GM10248 (cell line): ENCODE results near the gene RNFT2.

Experiments used
- CTCF ChIA-PET: fragments of 300-600 bp; sonication (Branson Sonifier 250); formaldehyde crosslinking; extraction: SDS; loops from one replicate; lab custom pipeline; 2021; ENCODE audit warnings: antibody characterized with exemption; lab: Yijun Ruan, JAX
- POLR2A ChIA-PET: fragments of 350-650 bp; sonication (Branson Sonifier 250); formaldehyde crosslinking; extraction: SDS; loops from one replicate; lab custom pipeline; 2020; ENCODE audit warnings: antibody characterized with exemption; lab: Yijun Ruan, JAX
- DNase-seq: peaks from one replicate; pipeline ENCODE4 v3.0.0; 2012; ENCODE audit errors: extremely low spot score
- TF ChIP-seq, protein P1 (sequence below): IDR thresholded peaks from 2 replicates; pipeline ENCODE4 v1.5.1; 2012; ENCODE audit warnings: mild to moderate bottlenecking, low read depth; ENCODE audit errors: extremely low read depth, missing control alignments, control extremely low read depth

The RNFT2 gene

DNA sequence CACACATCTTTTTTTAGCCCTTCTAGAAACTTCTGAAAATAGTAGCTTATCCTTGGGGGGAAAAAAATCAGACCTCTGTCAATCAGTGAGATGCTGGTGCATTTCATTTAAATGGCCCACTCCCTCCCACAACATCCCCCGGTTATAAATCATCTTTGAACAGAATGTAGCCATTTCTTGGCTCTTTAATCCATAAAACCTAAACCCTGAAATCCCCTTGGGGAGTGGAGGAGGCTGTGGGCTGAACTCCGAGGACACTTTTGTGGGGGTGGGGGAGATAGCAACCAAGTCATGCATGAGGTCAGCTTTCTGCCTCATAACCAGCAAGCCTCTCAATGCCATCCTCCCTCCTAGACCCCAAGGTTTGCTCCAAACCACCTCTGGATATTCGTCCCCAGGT lies 122.1 kb downstream of the RNFT2 start:
- ChIA-PET POLR2A (no interaction called here), CTCF (no interaction called here)
- DNase-seq: no peak
- TF ChIP-seq, protein P1, sequence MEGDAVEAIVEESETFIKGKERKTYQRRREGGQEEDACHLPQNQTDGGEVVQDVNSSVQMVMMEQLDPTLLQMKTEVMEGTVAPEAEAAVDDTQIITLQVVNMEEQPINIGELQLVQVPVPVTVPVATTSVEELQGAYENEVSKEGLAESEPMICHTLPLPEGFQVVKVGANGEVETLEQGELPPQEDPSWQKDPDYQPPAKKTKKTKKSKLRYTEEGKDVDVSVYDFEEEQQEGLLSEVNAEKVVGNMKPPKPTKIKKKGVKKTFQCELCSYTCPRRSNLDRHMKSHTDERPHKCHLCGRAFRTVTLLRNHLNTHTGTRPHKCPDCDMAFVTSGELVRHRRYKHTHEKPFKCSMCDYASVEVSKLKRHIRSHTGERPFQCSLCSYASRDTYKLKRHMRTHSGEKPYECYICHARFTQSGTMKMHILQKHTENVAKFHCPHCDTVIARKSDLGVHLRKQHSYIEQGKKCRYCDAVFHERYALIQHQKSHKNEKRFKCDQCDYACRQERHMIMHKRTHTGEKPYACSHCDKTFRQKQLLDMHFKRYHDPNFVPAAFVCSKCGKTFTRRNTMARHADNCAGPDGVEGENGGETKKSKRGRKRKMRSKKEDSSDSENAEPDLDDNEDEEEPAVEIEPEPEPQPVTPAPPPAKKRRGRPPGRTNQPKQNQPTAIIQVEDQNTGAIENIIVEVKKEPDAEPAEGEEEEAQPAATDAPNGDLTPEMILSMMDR: no peak

DNA sequence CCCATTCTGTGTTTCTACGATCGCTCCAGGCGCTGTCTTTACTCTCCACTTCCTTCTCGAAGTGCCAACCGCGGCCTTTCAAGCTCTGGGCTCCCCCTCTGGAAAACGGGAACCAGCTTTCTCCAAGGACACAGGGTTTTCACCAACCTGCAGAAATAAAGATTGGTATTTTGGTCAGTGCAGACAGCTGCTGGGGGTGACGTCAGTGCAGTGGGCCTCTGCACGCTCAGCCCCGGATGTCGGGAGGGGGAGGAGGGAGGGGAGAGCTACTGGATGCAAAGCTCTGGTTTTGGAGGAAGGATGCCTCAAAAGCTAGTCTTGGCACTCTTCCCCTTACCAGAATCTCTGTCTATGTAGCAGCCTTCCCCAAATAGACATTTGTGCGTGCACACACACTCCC lies 123.2 kb downstream of the RNFT2 start:
- CTCF ChIA-PET: interaction anchor here (1.3 kb wide), 1 partner anchor 20 kb away, joined by 3 read pairs; the partner anchor contains the start of gene HRK
- POLR2A ChIA-PET: no interaction called here
- peak; percentile 69 for DNase-seq
- TF ChIP-seq, protein P1: no peak

DNA sequence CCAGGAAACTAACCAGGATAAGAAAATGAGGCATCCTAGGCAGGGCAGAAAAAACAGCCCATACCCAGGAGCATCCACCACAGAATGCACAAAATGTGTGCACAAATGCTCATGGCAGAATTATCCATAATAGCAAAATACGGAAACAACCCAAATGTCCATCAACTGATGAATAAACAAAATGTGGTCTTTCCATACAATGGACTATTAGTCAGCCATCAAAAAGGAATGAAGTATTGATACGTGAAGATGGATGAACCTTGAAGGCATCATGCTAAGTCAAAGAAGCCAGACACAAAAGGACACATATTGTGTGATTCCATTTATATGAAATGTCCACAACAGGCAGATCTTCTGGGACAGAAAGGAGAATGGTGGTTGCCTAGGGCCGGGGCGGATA lies 124.1 kb downstream of the RNFT2 start:
- CTCF ChIA-PET: interaction anchor here (1.3 to 2.2 kb wide), 4 partner anchors 11 to 46 kb away, joined by 3 to 10 read pairs (median 6); partner anchors contain the start of gene HRK
- DNase-seq: no peak
- TF ChIP-seq, protein P1: no peak
- POLR2A ChIA-PET: no interaction called here

DNA sequence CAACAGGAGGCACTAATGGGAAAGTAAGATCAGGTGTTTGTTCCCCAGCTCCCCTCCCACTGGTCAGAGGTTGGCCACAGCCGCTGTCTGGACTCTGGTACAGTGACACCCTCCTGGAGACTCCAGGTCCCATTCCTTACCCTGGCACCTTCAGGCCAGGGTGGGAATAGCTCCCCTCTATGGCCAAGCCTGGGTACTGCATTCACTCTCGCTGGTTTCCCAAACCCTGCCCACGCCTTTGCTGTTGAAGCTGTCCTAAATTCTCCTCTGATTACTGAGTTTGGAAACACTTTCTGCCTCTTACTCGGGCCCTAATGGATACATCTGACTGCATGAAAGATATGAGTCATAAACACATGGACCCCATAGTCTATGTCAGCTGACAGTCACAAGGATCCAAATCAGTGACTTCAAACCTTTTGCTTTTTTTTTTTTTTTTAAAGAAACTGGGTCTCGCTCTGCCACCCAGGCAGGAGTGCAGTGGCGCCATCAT lies 125.2 kb downstream of the RNFT2 start:
- TF ChIP-seq, protein P1: peak; percentile 37
- ChIA-PET POLR2A (no interaction called here), CTCF (interaction anchor here (1.0 to 2.2 kb wide), 14 partner anchors 8 to 157 kb away, joined by 3 to 10 read pairs (median 4); partner anchors contain the start of gene HRK)
- no peak for DNase-seq

DNA sequence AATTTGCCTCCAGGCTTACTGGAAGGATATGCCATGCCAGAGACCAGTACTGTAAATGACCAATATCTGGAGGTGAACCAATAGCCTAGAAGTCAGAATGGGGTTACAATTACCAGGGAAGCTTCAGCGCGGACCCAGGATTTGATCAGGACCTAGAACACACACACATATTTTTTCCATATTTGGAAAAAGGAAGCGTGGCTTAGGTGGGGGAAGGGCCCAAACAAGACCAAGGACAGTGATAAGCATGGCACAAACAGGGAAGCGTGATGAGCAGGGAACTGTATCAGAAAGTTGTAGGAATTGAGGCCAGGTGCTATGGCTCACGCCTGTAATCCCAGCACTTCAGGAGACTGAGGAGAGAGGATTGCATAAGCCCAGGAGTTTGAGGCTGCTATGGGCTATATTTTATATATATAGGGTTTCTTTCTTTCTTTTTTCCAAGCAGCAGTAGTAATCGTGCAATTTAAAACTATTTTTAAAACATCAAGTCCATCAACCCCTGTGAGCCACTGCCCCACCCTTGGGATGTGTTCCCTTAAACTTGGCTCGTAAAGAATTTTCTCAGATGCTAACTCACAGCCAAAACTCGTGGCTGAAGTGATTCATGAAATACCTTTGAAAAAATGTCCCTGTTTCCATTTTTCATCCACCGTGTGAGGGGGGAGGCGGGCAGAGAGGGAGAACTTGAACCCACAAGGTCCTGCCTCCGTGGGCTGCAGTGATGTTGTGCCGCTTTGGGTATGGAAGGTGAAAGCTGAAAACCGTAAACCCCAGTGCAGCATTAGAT lies 126.5 kb downstream of the RNFT2 start:
- DNase-seq: no peak
- POLR2A ChIA-PET: no interaction called here
- CTCF ChIA-PET: interaction anchor here (1.2 to 2.2 kb wide), 2 partner anchors 10 to 13 kb away, joined by 3 to 6 read pairs; no protein-coding TSS in a partner anchor
- TF ChIP-seq, protein P1: no peak

DNA sequence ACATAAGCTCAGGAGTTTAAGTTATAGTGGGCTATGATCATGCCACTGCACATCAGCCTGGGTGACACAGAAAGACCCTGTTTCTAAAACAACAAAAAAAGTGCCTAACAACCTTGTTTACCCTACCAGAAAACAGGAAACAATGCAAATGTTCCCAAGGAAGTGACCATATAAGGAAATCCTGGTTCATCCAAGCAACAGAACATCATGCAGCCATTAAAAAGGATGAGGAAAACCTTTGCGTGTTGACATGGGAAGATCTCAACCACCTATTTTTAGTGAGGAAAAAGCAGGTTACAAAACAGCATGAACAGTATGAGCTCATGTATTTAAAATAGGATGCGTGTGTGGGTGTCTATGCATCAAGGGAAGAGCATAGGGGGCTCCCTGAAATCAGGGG lies 129.4 kb downstream of the RNFT2 start:
- ChIA-PET POLR2A (no interaction called here), CTCF (no interaction called here)
- no peak for DNase-seq
- TF ChIP-seq, protein P1: no peak
